A549 (cell line): ENCODE data around the gene RBX1. TPM values are rescaled to one million over a fixed set of nuclear protein-coding genes. Genes with fewer than 3 reads are reported as not detected.

Experiments used
- ATAC-seq, 2 experiments: fragments of 200-7000 bp in 1 of 2; fragments of >200 bp in 1 of 2; cut with Nextera tagmentation in 1 of 2; cut with Tn5 transposase in 1 of 2; 3 replicates each; pipeline versions ENCODE4 v1.8.0 to v1.9.1; 2018 to 2020; ENCODE audit warnings: mild to moderate bottlenecking in 1 of 2, moderate library complexity in 1 of 2
- CTCF ChIA-PET: fragments of 300-600 bp; sonication (Branson Sonifier 250); formaldehyde crosslinking; extraction: SDS; loops from one replicate; lab custom pipeline; 2021; ENCODE audit warnings: antibody characterized with exemption, inconsistent platforms; lab: Yijun Ruan, JAX
- POLR2A ChIA-PET: fragments of 350-600 bp; formaldehyde crosslinking; extraction: SDS; loops from one replicate; lab custom pipeline; 2021; ENCODE audit warnings: antibody characterized with exemption, inconsistent platforms; lab: Yijun Ruan, JAX
- DNase-seq, 2 experiments: peaks; one replicate each; pipeline versions ENCODE4 v3.0.0 to v3.0.0-alpha.2; 2011 to 2016; ENCODE audit warnings: low read depth in 1 of 2, low spot score in 1 of 2
- FAIRE-seq: peaks from 2 replicates; lab custom pipeline; 2011; peaks lifted over from hg19 to GRCh38; lab: Jason Lieb, UNC
- H3K27ac ChIP-seq, 2 experiments: fragments of >200 bp; sonication (Bioruptor Twin); formaldehyde crosslinking; 3 replicates each; pipeline ENCODE4 v1.5.1; 2016 to 2017
- H3K4me1 ChIP-seq: fragments of >200 bp; sonication (Bioruptor Twin); formaldehyde crosslinking; 3 replicates; pipeline ENCODE4 v1.6.1; 2016
- H3K4me2 ChIP-seq: fragments of >200 bp; sonication (Bioruptor Twin); formaldehyde crosslinking; 3 replicates; pipeline ENCODE4 v1.6.1; 2016
- H3K4me3 ChIP-seq: fragments of >200 bp; sonication (Bioruptor Twin); formaldehyde crosslinking; 3 replicates; pipeline ENCODE4 v1.5.1; 2016
- H3K9me3 ChIP-seq: fragments of >200 bp; sonication (Bioruptor Twin); formaldehyde crosslinking; 3 replicates; pipeline ENCODE4 v1.6.1; 2016
- ATOH8 ChIP-seq: fragments of 250-450 bp; sonication (Bioruptor Pico); IDR thresholded peaks from 2 replicates; pipeline ENCODE4 v1.5.0; 2020; ENCODE audit warnings: low read depth, mild to moderate bottlenecking, moderate library complexity
- BHLHE40 ChIP-seq: IDR thresholded peaks from 2 replicates; pipeline ENCODE4 v1.6.1; 2012; ENCODE audit warnings: low read depth, low read length, inconsistent platforms
- CBX8 ChIP-seq: fragments of 200-600 bp; sonication (generic); IDR thresholded peaks from 2 replicates; pipeline ENCODE4 v1.6.1; 2016
- EHF ChIP-seq: fragments of 250-450 bp; sonication (Bioruptor Pico); IDR thresholded peaks from 2 replicates; pipeline ENCODE4 v1.5.0; 2020; ENCODE audit warnings: mild to moderate bottlenecking
- EHMT2 ChIP-seq: fragments of 200-600 bp; sonication (generic); IDR thresholded peaks from 2 replicates; pipeline ENCODE4 v1.6.1; 2016; ENCODE audit warnings: antibody characterized with exemption, low read depth, mild to moderate bottlenecking, moderate library complexity
- ESRRA ChIP-seq: fragments of 150-350 bp; IDR thresholded peaks from 2 replicates; pipeline ENCODE4 v1.6.1; 2014; ENCODE audit warnings: mild to moderate bottlenecking, low read length, borderline replicate concordance
- FOSB ChIP-seq: fragments of 250-450 bp; sonication (Bioruptor Pico); IDR thresholded peaks from 2 replicates; pipeline ENCODE4 v1.5.0; 2020; ENCODE audit warnings: mild to moderate bottlenecking, moderate library complexity
- FOXS1 ChIP-seq: fragments of 250-450 bp; sonication (Bioruptor Pico); IDR thresholded peaks from 2 replicates; pipeline ENCODE4 v1.5.0; 2020; ENCODE audit warnings: mild to moderate bottlenecking, moderate library complexity
- HDAC2 ChIP-seq: fragments of 200-600 bp; sonication (generic); IDR thresholded peaks from 2 replicates; pipeline ENCODE4 v1.6.1; 2016
- HEYL ChIP-seq: fragments of 250-450 bp; sonication (Bioruptor Pico); IDR thresholded peaks from 2 replicates; pipeline ENCODE4 v1.8.0; 2021; ENCODE audit warnings: mild to moderate bottlenecking, moderate library complexity
- HMGXB4 ChIP-seq: fragments of 250-450 bp; sonication (Bioruptor Pico); IDR thresholded peaks from 2 replicates; pipeline ENCODE4 v1.5.0; 2021; ENCODE audit warnings: mild to moderate bottlenecking, moderate library complexity, borderline replicate concordance
- JUN ChIP-seq, 2 experiments: fragments of >200 bp; sonication (Bioruptor Twin); formaldehyde crosslinking; IDR thresholded peaks; 2 replicates in 1 of 2; 3 replicates in 1 of 2; pipeline ENCODE4 v1.6.1; 2016 to 2017
- PBX3 ChIP-seq: IDR thresholded peaks from 2 replicates; pipeline ENCODE4 v1.6.1; 2012
- POLR2A ChIP-seq: IDR thresholded peaks from 2 replicates; pipeline ENCODE4 v1.6.1; 2012; ENCODE audit warnings: mild to moderate bottlenecking, low read length
- POLR2AphosphoS2 ChIP-seq: conservative IDR thresholded peaks from 2 replicates; pipeline ENCODE4 v1.6.1; 2012; ENCODE audit warnings: low read length, improper control_type of control experiment, inconsistent platforms
- TP53 ChIP-seq: fragments of 250-450 bp; sonication (Bioruptor Pico); IDR thresholded peaks from 2 replicates; pipeline ENCODE4 v1.5.0; 2021; ENCODE audit warnings: mild to moderate bottlenecking, moderate library complexity
- USF2 ChIP-seq: fragments of 450-650 bp; IDR thresholded peaks from 2 replicates; pipeline ENCODE4 v1.6.1; 2014; ENCODE audit warnings: antibody characterized with exemption
- ZC3H11A ChIP-seq: fragments of 450-650 bp; IDR thresholded peaks from 2 replicates; pipeline ENCODE4 v1.6.1; 2014; ENCODE audit warnings: antibody characterized with exemption, mild to moderate bottlenecking
- ZSCAN20 ChIP-seq: fragments of 250-450 bp; sonication (Bioruptor Pico); IDR thresholded peaks from 2 replicates; pipeline ENCODE4 v1.8.0; 2022; ENCODE audit warnings: mild to moderate bottlenecking, moderate library complexity
- WGBS: methylation state at CpG from one replicate; pipeline ENCODE4 v1.1.6; 2017; ENCODE audit errors: missing lambda C conversion rate; 5-methylcytosine and 5-hydroxymethylcytosine counted together
- polyA plus RNA-seq, 4 experiments: library from polyadenylated mRNA; depleted of rRNA in 3 of 4; stranded (reverse); fragments of >200 nt; fragmentation: RNase III in 1 of 4; extraction: RNeasy Plus Mini Kit Qiagen cat#74134 plus additional on column Dnase treatment in 1 of 4; gene quantifications; 2 replicates in 3 of 4; 3 replicates in 1 of 4; pipeline ENCODE4 v1.2.3, GENCODE V29; 2011 to 2017

The RBX1 gene
- polyA plus RNA-seq, 2 of the 4 experiments (the other 2 are of a cell fraction) = 61.7 to 82.3 TPM

GRCh38 chr22:40979198-40979597, 28.0 kb downstream of the RBX1 start (continued):
- TF ChIP-seq USF2 = no peak
- TF ChIP-seq HEYL (CRISPR knock-in tag) = no peak
- no peak for TF ChIP-seq EHF (CRISPR knock-in tag)
- TF ChIP-seq ATOH8 = no peak
- TF ChIP-seq HMGXB4 = no peak
- TF ChIP-seq ZSCAN20 = no peak
- no peak for TF ChIP-seq EHMT2

- TF ChIP-seq FOSB (CRISPR knock-in tag) = no peak
- TF ChIP-seq EHMT2 = no peak
- no peak for TF ChIP-seq ATOH8
- no peak for TF ChIP-seq POLR2A
- TF ChIP-seq ESRRA = no peak
- TF ChIP-seq POLR2AphosphoS2 = no peak
- TF ChIP-seq ZSCAN20 = no peak
- TF ChIP-seq TP53 (CRISPR knock-in tag) = no peak
- no peak; a peak in 1 of 6 replicates for ATAC-seq
- no peaks in the 10 kb centered on the region for H3K9me3 ChIP-seq
- H3K4me1 ChIP-seq = no peaks in the 10 kb centered on the region
- H3K4me3 ChIP-seq = no peak overlapping the region
- WGBS = 77% methylated on average over 8 of the region's 8 CpGs
- FAIRE-seq = no peak
- no peak overlapping the region for H3K4me2 ChIP-seq
- ChIA-PET POLR2A (no interaction called here), CTCF (interaction anchor here (2.1 kb wide), 1 partner anchor 13 kb away, joined by 6 read pairs; no protein-coding TSS in a partner anchor)
- no peak for DNase-seq
- no peak overlapping the region for H3K27ac ChIP-seq
Observed at GRCh38 chr22:40979871-40980270, 28.7 kb downstream of the RBX1 start.

- no peak overlapping the region for H3K4me3 ChIP-seq
- POLR2A ChIA-PET = no interaction called here
- H3K27ac ChIP-seq = no peak overlapping the region
- TF ChIP-seq JUN (IDR thresholded peaks at IDR 0.05) = no peak
- no peak for FAIRE-seq
- no peaks in the 10 kb centered on the region for H3K9me3 ChIP-seq
- no peak overlapping the region for H3K4me2 ChIP-seq
- CTCF ChIA-PET = interaction anchor here (1.0 kb wide), 1 partner anchor 9 kb away, joined by 3 read pairs; no protein-coding TSS in a partner anchor
- H3K4me1 ChIP-seq = no peaks in the 10 kb centered on the region
- 82% methylated on average over 21 of the region's 21 CpGs for WGBS
- no peak; a peak in 1 of 6 replicates for ATAC-seq
- no peak for DNase-seq
Observed at GRCh38 chr22:40982482-40983385, 31.6 kb downstream of the RBX1 start.

- ChIA-PET POLR2A (no interaction called here), CTCF (no interaction called here)
- 46% methylated on average over 8 of the region's 9 CpGs for WGBS
- Histone ChIP-seq H3K4me1 (no peaks in the 10 kb centered on the region), H3K27ac (no peak overlapping the region), H3K4me2 (no peak overlapping the region), H3K9me3 (no peaks in the 10 kb centered on the region), H3K4me3 (no peak overlapping the region)
- FAIRE-seq (no peak), DNase-seq (no peak), ATAC-seq (no peak)
- no peak for TF ChIP-seq PBX3
- TF ChIP-seq HDAC2 = no peak
- no peak for TF ChIP-seq FOXS1
- TF ChIP-seq ZC3H11A = no peak
- TF ChIP-seq BHLHE40 = no peak
- TF ChIP-seq CBX8 = no peak
Observed at GRCh38 chr22:40991298-40991697, 40.1 kb downstream of the RBX1 start.
